Thoracic aorta (tissue), 2 donors: ENCODE data around the gene ADAMTS2. TPM values are rescaled to one million over a fixed set of nuclear protein-coding genes. Genes with fewer than 3 reads are reported as not detected.

Experiments
- ATAC-seq: fragments of 150-250 bp; one replicate; pipeline ENCODE4 v1.8.0; 2017; ENCODE audit warnings: low read depth; ENCODE audit not compliant: insufficient number of reproducible peaks, low FRiP score
- DNase-seq: peaks from one replicate; pipeline ENCODE4 v3.0.0-alpha.2; 2020; ENCODE audit warnings: low spot score
- H3K27ac ChIP-seq, 2 donors: fragments of 200-600 bp; sonication (generic); 1 replicate in 1 of 2; 2 replicates in 1 of 2; pipeline ENCODE4 v1.5.1; 2016; ENCODE audit warnings: mild to moderate bottlenecking in 2 of 2, moderate library complexity in 2 of 2
- H3K27me3 ChIP-seq: fragments of 200-600 bp; sonication (generic); replicated peaks from 2 replicates; pipeline ENCODE4 v1.6.0; 2016; ENCODE audit warnings: mild to moderate bottlenecking; ENCODE audit not compliant: insufficient read depth
- H3K36me3 ChIP-seq: fragments of 200-600 bp; sonication (generic); one replicate; pipeline ENCODE4 v1.5.1; 2016
- H3K4me1 ChIP-seq, 2 donors: fragments of 200-600 bp; sonication (generic); 1 replicate in 1 of 2; 2 replicates in 1 of 2; pipeline versions ENCODE4 v1.5.1 to v1.6.0; 2016; ENCODE audit warnings: low read depth in 2 of 2, mild to moderate bottlenecking in 1 of 2; ENCODE audit not compliant: control insufficient read depth in 1 of 2
- H3K4me3 ChIP-seq: fragments of 200-600 bp; sonication (generic); 2 replicates; pipeline ENCODE4 v1.5.1; 2016; ENCODE audit warnings: mild to moderate bottlenecking
- H3K9me3 ChIP-seq: fragments of 200-600 bp; sonication (generic); 2 replicates; pipeline ENCODE4 v1.5.1; 2016
- CTCF ChIP-seq: fragments of 200-600 bp; sonication (generic); IDR thresholded peaks from one replicate; pipeline ENCODE4 v1.5.1; 2019; ENCODE audit warnings: antibody characterized with exemption
- total RNA-seq, 2 donors: library from RNA; depleted of rRNA; stranded (reverse); fragments of >200 nt; gene quantifications; one replicate each; pipeline versions ENCODE4 v1.1.0 to v1.2.3, GENCODE V29; 2016

ADAMTS2 gene
- total RNA-seq, 2 donors from 2014 or later, result 34.4 to 60.7 TPM

GRCh38 chr5:179310439-179311090 is 34.7 kb downstream of the ADAMTS2 start:
- H3K27ac ChIP-seq, result no peak overlapping the region

GRCh38 chr5:179309751-179310320 is 35.4 kb downstream of the ADAMTS2 start:
- H3K36me3 ChIP-seq, result no peaks in the 10 kb centered on the region
- no peak for ATAC-seq

More at GRCh38 chr5:179310439-179311090, 34.7 kb downstream of the ADAMTS2 start:
- Histone ChIP-seq H3K27me3 (no peaks in the 10 kb centered on the region), H3K4me3 (no peak overlapping the region), H3K36me3 (no peaks in the 10 kb centered on the region), H3K9me3 (peaks cover 1% of the 10 kb centered on the region), H3K4me1 (peaks cover 3 to 16% of the 10 kb centered on the region in 2 donors)
- DNase-seq, result no peak
- ATAC-seq, result no peak
- no peak for TF ChIP-seq CTCF

GRCh38 chr5:179309383-179309670 is 35.9 kb downstream of the ADAMTS2 start:
- H3K9me3 ChIP-seq, result peaks cover 12% of the 10 kb centered on the region
- DNase-seq (no peak), ATAC-seq (no peak)
- no peaks in the 10 kb centered on the region for H3K36me3 ChIP-seq
- H3K27me3 ChIP-seq, result no peaks in the 10 kb centered on the region
- peaks cover 0 to 4% of the 10 kb centered on the region in 2 donors for H3K4me1 ChIP-seq
- no peak overlapping the region for H3K27ac ChIP-seq
- H3K4me3 ChIP-seq, result no peak overlapping the region
- TF ChIP-seq CTCF, result no peak

More at GRCh38 chr5:179309751-179310320, 35.4 kb downstream of the ADAMTS2 start:
- Histone ChIP-seq H3K9me3 (peaks cover 9% of the 10 kb centered on the region), H3K27ac (no peak overlapping the region), H3K27me3 (no peaks in the 10 kb centered on the region), H3K4me1 (peaks cover 3 to 9% of the 10 kb centered on the region in 2 donors), H3K4me3 (no peak overlapping the region)
- DNase-seq, result no peak
- TF ChIP-seq CTCF, result no peak

GRCh38 chr5:179308563-179309382 is 36.5 kb downstream of the ADAMTS2 start:
- Histone ChIP-seq H3K4me3 (no peak overlapping the region), H3K27ac (no peak overlapping the region), H3K4me1 (peaks cover 0 to under 1% of the 10 kb centered on the region in 2 donors), H3K27me3 (no peaks in the 10 kb centered on the region), H3K36me3 (no peaks in the 10 kb centered on the region), H3K9me3 (peaks cover 12% of the 10 kb centered on the region)
- no peak for TF ChIP-seq CTCF
- no peak for DNase-seq
- no peak for ATAC-seq

- ATAC-seq, result no peak
- no peak for TF ChIP-seq CTCF
- DNase-seq, result no peak
These were observed 37.3 kb downstream of the ADAMTS2 start for GRCh38 chr5:179307931-179308471.

More at GRCh38 chr5:179307931-179308471, 37.3 kb downstream of the ADAMTS2 start:
- Histone ChIP-seq H3K4me1 (no peaks in the 10 kb centered on the region), H3K36me3 (no peaks in the 10 kb centered on the region), H3K4me3 (no peak overlapping the region), H3K27ac (no peak overlapping the region), H3K27me3 (no peaks in the 10 kb centered on the region), H3K9me3 (peaks cover 12% of the 10 kb centered on the region)
